CD4-positive, CD25-positive, alpha-beta regulatory T cell (primary cell): ENCODE data around the gene ZNF331. TPM values are rescaled to one million over a fixed set of nuclear protein-coding genes. Genes with fewer than 3 reads are reported as not detected.

Source experiments
- ATAC-seq, 2 donors: fragments of 150-1000 bp; cut with Tn5 transposase; one replicate each; pipeline ENCODE4 v1.10.0; 2021; ENCODE audit warnings: low read depth in 2 of 2, moderate number of reproducible peaks in 2 of 2, moderate library complexity in 1 of 2
- DNase-seq, 3 donors: peaks; one replicate each; pipeline versions ENCODE4 v3.0.0 to v3.0.0-alpha.2; 2012 to 2022; ENCODE audit warnings: mixed read lengths in 1 of 3
- H3K27ac ChIP-seq: one replicate; pipeline ENCODE4 v1.7.0; 2013; ENCODE audit warnings: mild to moderate bottlenecking, low read length; ENCODE audit not compliant: insufficient read depth, poor library complexity, severe bottlenecking
- H3K27me3 ChIP-seq: one replicate; pipeline ENCODE4 v1.7.0; 2013; ENCODE audit warnings: low read length; ENCODE audit not compliant: control insufficient read depth, insufficient read depth
- H3K36me3 ChIP-seq: one replicate; pipeline ENCODE4 v1.7.0; 2013; ENCODE audit warnings: mild to moderate bottlenecking, low read length, moderate library complexity; ENCODE audit not compliant: control insufficient read depth, insufficient read depth
- H3K4me1 ChIP-seq: 2 replicates; pipeline ENCODE4 v1.7.0; 2013; ENCODE audit warnings: mild to moderate bottlenecking, low read length; ENCODE audit not compliant: insufficient read depth, control insufficient read depth, poor library complexity, severe bottlenecking
- H3K4me3 ChIP-seq: one replicate; pipeline ENCODE4 v1.7.0; 2013; ENCODE audit warnings: low read depth, mild to moderate bottlenecking, low read length, moderate library complexity
- H3K9me3 ChIP-seq, 2 experiments: 1 replicate in 1 of 2; 2 replicates in 1 of 2; pipeline ENCODE4 v1.7.0; 2013; ENCODE audit warnings: low read length in 2 of 2, mild to moderate bottlenecking in 1 of 2, moderate library complexity in 1 of 2; ENCODE audit not compliant: control insufficient read depth in 2 of 2
- H3K27ac Mint-ChIP-seq, 3 donors: one replicate each; pipeline ENCODE4 v1.8.0; 2020 to 2022; ENCODE audit warnings: mild to moderate bottlenecking in 3 of 3, mixed read lengths in 3 of 3, moderate library complexity in 2 of 3
- H3K27me3 Mint-ChIP-seq: one replicate; pipeline ENCODE4 v1.8.0; 2022; ENCODE audit warnings: mild to moderate bottlenecking, mixed read lengths
- H3K36me3 Mint-ChIP-seq: one replicate; pipeline ENCODE4 v1.8.0; 2020; ENCODE audit warnings: mixed read lengths
- H3K4me1 Mint-ChIP-seq, 4 donors: one replicate each; pipeline ENCODE4 v1.8.0; 2020 to 2022; ENCODE audit warnings: mixed read lengths in 4 of 4, mild to moderate bottlenecking in 1 of 4
- H3K4me3 Mint-ChIP-seq, 4 donors: one replicate each; pipeline ENCODE4 v1.8.0; 2020 to 2022; ENCODE audit warnings: mild to moderate bottlenecking in 4 of 4, mixed read lengths in 4 of 4, moderate library complexity in 3 of 4
- H3K9me3 Mint-ChIP-seq, 7 donors: one replicate each; pipeline ENCODE4 v1.8.0; 2020 to 2022; ENCODE audit warnings: mixed read lengths in 7 of 7, mild to moderate bottlenecking in 3 of 7, moderate library complexity in 2 of 7
- polyA plus RNA-seq, 4 donors: library from polyadenylated mRNA; unstranded; fragments of 300-500 nt; fragmentation: Illumina TruSeq; gene quantifications; one replicate each; pipeline ENCODE4 v1.2.3, GENCODE V29; 2021
- total RNA-seq: library from RNA; stranded (reverse); gene quantifications from one replicate; pipeline ENCODE4 v1.2.3, GENCODE V29; 2022

ZNF331 gene
- total and polyA plus RNA-seq, 5 donors from 2014 or later, result 27.9 to 504 (median 38.8) TPM

- Histone ChIP-seq H3K4me1 (peaks cover 9% of the 10 kb centered on the region), H3K36me3 (peaks cover 19% of the 10 kb centered on the region), H3K27me3 (no peaks in the 10 kb centered on the region), H3K9me3 (peaks cover 0 to 2% of the 10 kb centered on the region in 2 experiments), H3K4me3 (peak overlapping the region; percentile 69), H3K27ac (peak overlapping the region; percentile 97)
- DNase-seq (peak in 1 of 3 donors; percentile 17), ATAC-seq (no peak)
- Mint-ChIP-seq H3K9me3 (peaks cover 0 to 9% (median 0%) of the 10 kb centered on the region in 7 donors), H3K4me3 (peak overlapping the region; percentile 91 to 98 (median 92)), H3K27ac (peak overlapping the region; percentile 93 to 100 (median 99)), H3K36me3 (peaks cover 42% of the 10 kb centered on the region), H3K27me3 (peaks cover 6% of the 10 kb centered on the region), H3K4me1 (peaks cover 6 to 37% (median 17%) of the 10 kb centered on the region in 4 donors)
Observed at GRCh38 chr19:53538378-53539109, 599 bp downstream of the ZNF331 start.

GRCh38 chr19:53540091-53540490, 2.1 kb downstream of the ZNF331 start:
- H3K27me3 Mint-ChIP-seq, result peaks cover 6% of the 10 kb centered on the region
- peaks cover 21% of the 10 kb centered on the region for H3K36me3 ChIP-seq
- H3K4me3 Mint-ChIP-seq, result peak overlapping the region; percentile 8 to 93 (median 69)
- no peak for ATAC-seq
- H3K4me3 ChIP-seq, result peak overlapping the region; percentile 69
- H3K27ac Mint-ChIP-seq, result peak overlapping the region in 2 of 3 donors; percentile 86 to 99
- DNase-seq, result no peak
- peaks cover 47% of the 10 kb centered on the region for H3K36me3 Mint-ChIP-seq
- H3K9me3 ChIP-seq, result peaks cover 0 to 2% of the 10 kb centered on the region in 2 experiments
- H3K4me1 Mint-ChIP-seq, result peaks cover 7 to 41% (median 18%) of the 10 kb centered on the region in 4 donors
- peaks cover 0 to 9% (median 0%) of the 10 kb centered on the region in 7 donors for H3K9me3 Mint-ChIP-seq
- H3K27me3 ChIP-seq, result no peaks in the 10 kb centered on the region
- peaks cover 9% of the 10 kb centered on the region for H3K4me1 ChIP-seq
- H3K27ac ChIP-seq, result peak overlapping the region; percentile 97

GRCh38 chr19:53541971-53542370, 4.0 kb downstream of the ZNF331 start:
- Mint-ChIP-seq H3K27me3 (peaks cover 6% of the 10 kb centered on the region), H3K9me3 (peaks cover 0 to 7% (median 2%) of the 10 kb centered on the region in 7 donors), H3K27ac (peak overlapping the region in 2 of 3 donors; percentile 60 to 74), H3K36me3 (peaks cover 45% of the 10 kb centered on the region), H3K4me3 (peak overlapping the region in 1 of 4 donors; percentile 93), H3K4me1 (peaks cover 10 to 53% (median 22%) of the 10 kb centered on the region in 4 donors)
- DNase-seq (no peak), ATAC-seq (no peak)
- Histone ChIP-seq H3K36me3 (peaks cover 24% of the 10 kb centered on the region), H3K27ac (no peak overlapping the region), H3K4me3 (no peak overlapping the region), H3K9me3 (peaks cover 0 to 2% of the 10 kb centered on the region in 2 experiments), H3K27me3 (no peaks in the 10 kb centered on the region), H3K4me1 (peaks cover 12% of the 10 kb centered on the region)

GRCh38 chr19:53545271-53546065, 7.5 kb downstream of the ZNF331 start:
- Histone ChIP-seq H3K4me1 (peaks cover 3% of the 10 kb centered on the region), H3K27me3 (no peaks in the 10 kb centered on the region), H3K9me3 (no peaks in the 10 kb centered on the region), H3K27ac (no peak overlapping the region), H3K36me3 (peaks cover 14% of the 10 kb centered on the region), H3K4me3 (no peak overlapping the region)
- Mint-ChIP-seq H3K4me3 (peak overlapping the region in 1 of 4 donors; percentile 44), H3K27me3 (no peaks in the 10 kb centered on the region), H3K27ac (peak overlapping the region in 1 of 3 donors; percentile 74), H3K9me3 (peaks cover 0 to 6% (median 2%) of the 10 kb centered on the region in 7 donors), H3K36me3 (peaks cover 50% of the 10 kb centered on the region), H3K4me1 (peaks cover 18 to 49% (median 28%) of the 10 kb centered on the region in 4 donors)
- DNase-seq, result no peak
- no peak for ATAC-seq

GRCh38 chr19:53546758-53547513, 9.0 kb downstream of the ZNF331 start:
- H3K27ac Mint-ChIP-seq, result peak overlapping the region in 1 of 3 donors; percentile 9
- H3K36me3 Mint-ChIP-seq, result peaks cover 44% of the 10 kb centered on the region
- ATAC-seq, result no peak
- H3K9me3 ChIP-seq, result no peaks in the 10 kb centered on the region
- no peaks in the 10 kb centered on the region for H3K27me3 Mint-ChIP-seq
- H3K4me1 Mint-ChIP-seq, result peaks cover 15 to 40% (median 25%) of the 10 kb centered on the region in 4 donors
- H3K4me1 ChIP-seq, result peaks cover 3% of the 10 kb centered on the region
- no peak for DNase-seq
- no peak overlapping the region for H3K27ac ChIP-seq
- H3K4me3 Mint-ChIP-seq, result peak overlapping the region in 2 of 4 donors; percentile 28 to 50
- no peaks in the 10 kb centered on the region for H3K27me3 ChIP-seq
- peaks cover 12% of the 10 kb centered on the region for H3K36me3 ChIP-seq
- H3K4me3 ChIP-seq, result no peak overlapping the region
- H3K9me3 Mint-ChIP-seq, result peaks cover 0 to 6% (median 2%) of the 10 kb centered on the region in 7 donors

GRCh38 chr19:53549340-53549739, 11.4 kb downstream of the ZNF331 start:
- DNase-seq, result peak in 1 of 3 donors; percentile 0
- Mint-ChIP-seq H3K27me3 (peaks cover 4% of the 10 kb centered on the region), H3K4me1 (peaks cover 22 to 46% (median 27%) of the 10 kb centered on the region in 4 donors), H3K36me3 (peaks cover 33% of the 10 kb centered on the region), H3K27ac (peak overlapping the region in 1 of 3 donors; percentile 26), H3K4me3 (no peak overlapping the region), H3K9me3 (peaks cover 0 to 12% (median 2%) of the 10 kb centered on the region in 7 donors)
- H3K9me3 ChIP-seq, result peaks cover 0 to 5% of the 10 kb centered on the region in 2 experiments
- peaks cover 12% of the 10 kb centered on the region for H3K4me1 ChIP-seq
- no peaks in the 10 kb centered on the region for H3K27me3 ChIP-seq
- H3K4me3 ChIP-seq, result no peak overlapping the region
- ATAC-seq, result no peak
- H3K36me3 ChIP-seq, result peaks cover 3% of the 10 kb centered on the region
- no peak overlapping the region for H3K27ac ChIP-seq
